IMR-90 (cell line): ENCODE results near the gene TTC21A. TPM values are rescaled to one million over a fixed set of nuclear protein-coding genes. Genes with fewer than 3 reads are reported as not detected.

ENCODE experiments used
- ATAC-seq: fragments of 200-7000 bp; cut with Tn5 transposase; 2 replicates; pipeline ENCODE4 v1.9.1; 2020; ENCODE audit warnings: low read depth, mild to moderate bottlenecking, moderate library complexity
- BruUV-seq: library from RNA; stranded (reverse); fragments of 400-500 nt; replicated peaks from 2 replicates; lab custom pipeline; 2021; lab: Mats Ljungman, UMichigan
- CTCF ChIA-PET: fragments of 300-600 bp; formaldehyde crosslinking; extraction: SDS; loops from one replicate; lab custom pipeline; 2021; ENCODE audit warnings: antibody characterized with exemption; lab: Yijun Ruan, JAX
- POLR2A ChIA-PET: fragments of 300-600 bp; sonication (Branson Sonifier 250); formaldehyde crosslinking; loops from one replicate; lab custom pipeline; 2022; ENCODE audit warnings: antibody characterized with exemption; ENCODE audit not compliant: unreplicated experiment; lab: Charles Lee
- DNase-seq: peaks from one replicate; pipeline ENCODE4 v3.0.0; 2013
- H2AFZ ChIP-seq: replicated peaks from 2 replicates; pipeline ENCODE3; 2013; ENCODE audit warnings: low read length, mild to moderate bottlenecking; ENCODE audit not compliant: poor library complexity
- H2AK5ac ChIP-seq: 2 replicates; pipeline ENCODE4 v1.6.1; 2013; ENCODE audit warnings: low read depth, low read length, inconsistent platforms
- H2AK9ac ChIP-seq: replicated peaks from 2 replicates; pipeline ENCODE3; 2013; ENCODE audit warnings: mild to moderate bottlenecking, low read depth, low read length, moderate library complexity; ENCODE audit not compliant: poor library complexity
- H2BK120ac ChIP-seq: 2 replicates; pipeline ENCODE4 v1.6.1; 2013; ENCODE audit warnings: low read depth, low read length, inconsistent platforms
- H2BK15ac ChIP-seq: 3 replicates; pipeline ENCODE4 v1.6.1; 2013; ENCODE audit warnings: low read depth, low read length, inconsistent platforms
- H2BK20ac ChIP-seq: 2 replicates; pipeline ENCODE4 v1.6.1; 2013; ENCODE audit warnings: low read depth, mild to moderate bottlenecking, inconsistent platforms, low read length, moderate library complexity
- H2BK5ac ChIP-seq: 2 replicates; pipeline ENCODE4 v1.6.1; 2013; ENCODE audit warnings: mild to moderate bottlenecking, low read depth, low read length, inconsistent platforms; ENCODE audit not compliant: poor library complexity, severe bottlenecking
- H3K14ac ChIP-seq: replicated peaks from 2 replicates; pipeline ENCODE4 v1.6.1; 2013; ENCODE audit warnings: low read depth, low read length, inconsistent platforms
- H3K18ac ChIP-seq: 2 replicates; pipeline ENCODE4 v1.6.1; 2013; ENCODE audit warnings: low read depth, low read length, control low read depth
- H3K23ac ChIP-seq: 2 replicates; pipeline ENCODE4 v1.6.1; 2013; ENCODE audit warnings: low read depth, low read length, inconsistent platforms
- H3K27ac ChIP-seq: 2 replicates; pipeline ENCODE4 v1.5.1; 2013; ENCODE audit warnings: mild to moderate bottlenecking, control low read depth, low read length; ENCODE audit not compliant: insufficient read depth
- H3K27me3 ChIP-seq: 2 replicates; pipeline ENCODE4 v1.6.1; 2013; ENCODE audit warnings: low read length; ENCODE audit not compliant: control insufficient read depth, insufficient read depth
- H3K36me3 ChIP-seq: 2 replicates; pipeline ENCODE4 v1.6.1; 2013; ENCODE audit warnings: low read length, mixed read lengths; ENCODE audit not compliant: control insufficient read depth, insufficient read depth
- H3K4ac ChIP-seq: 2 replicates; pipeline ENCODE4 v1.6.1; 2013; ENCODE audit warnings: low read depth, low read length, inconsistent platforms
- H3K4me1 ChIP-seq: 2 replicates; pipeline ENCODE4 v1.6.1; 2013; ENCODE audit warnings: low read length, mixed read lengths; ENCODE audit not compliant: control insufficient read depth, insufficient read depth
- H3K4me2 ChIP-seq: 2 replicates; pipeline ENCODE4 v1.6.1; 2013; ENCODE audit warnings: low read depth, mild to moderate bottlenecking, control low read depth, low read length, moderate library complexity
- H3K4me3 ChIP-seq: 2 replicates; pipeline ENCODE4 v1.5.1; 2013; ENCODE audit warnings: low read depth, mild to moderate bottlenecking, control low read depth, low read length, moderate library complexity; ENCODE audit not compliant: insufficient read depth
- H3K56ac ChIP-seq: 2 replicates; pipeline ENCODE4 v1.6.1; 2013; ENCODE audit warnings: low read length, inconsistent platforms; ENCODE audit not compliant: insufficient read depth; ENCODE audit errors: extremely low read depth
- H3K79me1 ChIP-seq, 2 experiments: 2 replicates each; pipeline ENCODE4 v1.6.1; 2013; ENCODE audit warnings: low read length in 2 of 2, inconsistent platforms in 1 of 2, low read depth in 1 of 2
- H3K9ac ChIP-seq: 2 replicates; pipeline ENCODE4 v1.6.1; 2013; ENCODE audit warnings: low read depth, low read length, control low read depth
- H3K9me1 ChIP-seq: 2 replicates; pipeline ENCODE4 v1.6.1; 2013; ENCODE audit warnings: low read length, inconsistent platforms; ENCODE audit not compliant: insufficient read depth
- H3K9me3 ChIP-seq: 2 replicates; pipeline ENCODE4 v1.6.1; 2013; ENCODE audit warnings: low read length; ENCODE audit not compliant: control insufficient read depth, insufficient read depth
- H4K20me1 ChIP-seq: 2 replicates; pipeline ENCODE4 v1.6.1; 2013; ENCODE audit warnings: low read length, inconsistent platforms; ENCODE audit not compliant: insufficient read depth
- H4K5ac ChIP-seq: 2 replicates; pipeline ENCODE4 v1.6.1; 2013; ENCODE audit warnings: mild to moderate bottlenecking, low read depth, low read length, control low read depth
- H4K8ac ChIP-seq, 2 experiments: 2 replicates each; pipeline ENCODE4 v1.6.1; 2013; ENCODE audit warnings: low read depth in 2 of 2, low read length in 2 of 2, control low read depth in 1 of 2, inconsistent platforms in 1 of 2
- H4K91ac ChIP-seq: 2 replicates; pipeline ENCODE4 v1.6.1; 2013; ENCODE audit warnings: low read depth, low read length, inconsistent platforms; ENCODE audit not compliant: insufficient read depth
- CEBPB ChIP-seq: IDR thresholded peaks from 2 replicates; pipeline ENCODE4 v1.6.1; 2012; ENCODE audit warnings: low read depth, low read length, improper control_type of control experiment
- MXI1 ChIP-seq: IDR thresholded peaks from 2 replicates; pipeline ENCODE4 v1.6.1; 2012; ENCODE audit warnings: low read depth, mild to moderate bottlenecking, low read length, moderate library complexity, borderline replicate concordance
- NFE2L2 ChIP-seq: fragments of 150-350 bp; IDR thresholded peaks from 2 replicates; pipeline ENCODE4 v1.6.1; 2016; ENCODE audit warnings: low read depth, mild to moderate bottlenecking, low read length
- RAD21 ChIP-seq: IDR thresholded peaks from 2 replicates; pipeline ENCODE4 v1.6.1; 2012; ENCODE audit warnings: low read length, improper control_type of control experiment
- RCOR1 ChIP-seq: IDR thresholded peaks from 2 replicates; pipeline ENCODE4 v1.6.1; 2012; ENCODE audit warnings: mild to moderate bottlenecking, low read length, improper control_type of control experiment; ENCODE audit not compliant: insufficient replicate concordance
- WGBS, 2 experiments: methylation state at CpG; one replicate each; pipeline versions ENCODE4 v1.1.5 to v1.1.7; 2013; ENCODE audit warnings: missing lambda C conversion rate in 2 of 2; ENCODE audit not compliant: insufficient read length in 1 of 2; ENCODE audit errors: extremely low coverage in 2 of 2; 5-methylcytosine and 5-hydroxymethylcytosine counted together
- dilution Hi-C: fragments of 300-500 bp; cut with HindIII; formaldehyde crosslinking; loops from one replicate; pipeline ENCODE4 v1.14.3; 2018; ENCODE audit warnings: low sequenced_read_pairs; ENCODE audit not compliant: unreplicated experiment
- in situ Hi-C: fragments of 300-500 bp; cut with MboI; formaldehyde crosslinking; loops from 3 replicates; pipeline ENCODE4 v1.14.3; 2019; ENCODE audit warnings: low sequenced_read_pairs, inconsistent platforms, mixed read lengths
- intact Hi-C: fragments of 100-400 bp; cut with micrococcal nuclease; formaldehyde crosslinking; loops from 2 replicates; pipeline ENCODE4 v1.10.0; 2022
- polyA plus RNA-seq, 3 experiments: library from polyadenylated mRNA; depleted of rRNA; stranded (reverse); fragments of >200 nt; gene quantifications; 2 replicates each; pipeline ENCODE4 v1.2.3, GENCODE V29; 2012; ENCODE audit warnings: low replicate concordance in 1 of 3
- total RNA-seq: library from RNA; depleted of rRNA; stranded (reverse); fragments of >200 nt; gene quantifications from 2 replicates; pipeline ENCODE4 v1.2.3, GENCODE V29; 2012
- TF ChIP-seq, protein P1 (sequence below): conservative IDR thresholded peaks from 2 replicates; pipeline ENCODE4 v1.5.1; 2012; ENCODE audit warnings: mild to moderate bottlenecking, low read depth, low read length, improper control_type of control experiment
- TF ChIP-seq, protein P2 (sequence below): fragments of 150-350 bp; IDR thresholded peaks from 2 replicates; pipeline ENCODE4 v1.6.1; 2016; ENCODE audit warnings: low read depth, mild to moderate bottlenecking, low read length, moderate library complexity, borderline replicate concordance
- TF ChIP-seq, protein P3 (sequence below): fragments of 150-350 bp; IDR thresholded peaks from 2 replicates; pipeline ENCODE4 v1.6.1; 2017; ENCODE audit warnings: mild to moderate bottlenecking, antibody characterized with exemption, low read length, low read depth

Gene TTC21A
- total and polyA plus RNA-seq, 2 of the 4 experiments (the other 2 are of a cell fraction), result 0.90 to 1.8 TPM

DNA sequence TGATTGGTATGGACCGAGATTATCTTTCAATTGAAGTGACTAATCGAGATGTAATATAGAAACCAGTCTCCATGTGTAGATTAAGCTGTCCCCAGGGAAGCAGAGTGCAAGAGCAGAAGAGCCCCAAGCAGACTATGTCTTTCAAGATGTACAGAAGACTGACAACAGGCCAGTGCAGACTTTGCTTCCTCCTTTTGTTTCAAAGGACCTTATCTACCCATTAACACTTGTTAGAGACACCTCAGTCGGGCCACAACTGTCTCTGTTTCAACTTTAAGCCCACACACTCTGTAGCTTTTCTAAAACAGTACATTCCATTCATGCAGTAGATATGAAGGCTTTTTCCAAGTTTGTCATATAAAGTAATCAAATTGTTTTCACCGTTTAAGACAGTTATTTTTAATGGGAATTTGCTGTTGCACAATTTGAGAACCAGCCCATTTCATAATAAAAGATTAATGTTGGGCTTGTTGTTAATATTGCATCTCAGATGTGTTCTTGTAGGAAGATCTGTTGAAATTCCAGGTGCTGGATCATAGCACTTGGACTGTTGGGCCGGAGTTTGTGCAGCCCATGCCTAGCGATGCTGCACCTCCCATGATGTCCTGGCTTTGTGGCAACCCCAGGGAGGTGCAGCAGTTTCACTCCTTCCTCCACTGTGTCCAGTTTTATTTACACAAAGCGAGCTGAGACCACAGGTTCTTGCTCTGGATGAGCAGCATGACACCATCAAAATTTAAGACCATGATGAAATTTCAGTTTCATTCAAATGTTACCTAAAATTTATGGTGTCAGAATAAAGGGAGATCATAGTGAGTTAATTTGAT lies 12.4 kb upstream of the TTC21A start:
- dilution Hi-C loops, result no loop called here

More for the DNA sequence above, 12.4 kb upstream of the TTC21A start:
- Histone ChIP-seq H3K4me3 (no peak overlapping the region), H2BK15ac (no peak overlapping the region), H3K9ac (no peak overlapping the region), H2AK9ac (no peak overlapping the region), H3K18ac (no peak overlapping the region), H3K9me3 (no peaks in the 10 kb centered on the region), H4K91ac (no peak overlapping the region), H3K14ac (no peak overlapping the region), H4K5ac (no peak overlapping the region), H2BK5ac (no peak overlapping the region), H2BK120ac (no peak overlapping the region), H4K8ac (no peak overlapping the region), H3K4me1 (no peaks in the 10 kb centered on the region), H3K36me3 (peaks cover 58% of the 10 kb centered on the region), H2BK20ac (no peak overlapping the region), H3K56ac (no peak overlapping the region), H3K9me1 (no peaks in the 10 kb centered on the region), H3K79me1 (peaks cover 3 to 4% of the 10 kb centered on the region in 2 experiments; a peak in 2 of 4 replicates), H3K4me2 (no peak overlapping the region), H2AFZ (no peak overlapping the region), H3K4ac (no peak overlapping the region), H4K20me1 (0 out of 2 replicates have a peak, but pooled peaks cover 5% of the 10 kb centered on the region), H3K27me3 (no peaks in the 10 kb centered on the region), H3K27ac (no peak overlapping the region), H3K23ac (no peak overlapping the region), H2AK5ac (no peak overlapping the region)
- no TSS peak for BruUV-seq
- TF ChIP-seq, protein P1, sequence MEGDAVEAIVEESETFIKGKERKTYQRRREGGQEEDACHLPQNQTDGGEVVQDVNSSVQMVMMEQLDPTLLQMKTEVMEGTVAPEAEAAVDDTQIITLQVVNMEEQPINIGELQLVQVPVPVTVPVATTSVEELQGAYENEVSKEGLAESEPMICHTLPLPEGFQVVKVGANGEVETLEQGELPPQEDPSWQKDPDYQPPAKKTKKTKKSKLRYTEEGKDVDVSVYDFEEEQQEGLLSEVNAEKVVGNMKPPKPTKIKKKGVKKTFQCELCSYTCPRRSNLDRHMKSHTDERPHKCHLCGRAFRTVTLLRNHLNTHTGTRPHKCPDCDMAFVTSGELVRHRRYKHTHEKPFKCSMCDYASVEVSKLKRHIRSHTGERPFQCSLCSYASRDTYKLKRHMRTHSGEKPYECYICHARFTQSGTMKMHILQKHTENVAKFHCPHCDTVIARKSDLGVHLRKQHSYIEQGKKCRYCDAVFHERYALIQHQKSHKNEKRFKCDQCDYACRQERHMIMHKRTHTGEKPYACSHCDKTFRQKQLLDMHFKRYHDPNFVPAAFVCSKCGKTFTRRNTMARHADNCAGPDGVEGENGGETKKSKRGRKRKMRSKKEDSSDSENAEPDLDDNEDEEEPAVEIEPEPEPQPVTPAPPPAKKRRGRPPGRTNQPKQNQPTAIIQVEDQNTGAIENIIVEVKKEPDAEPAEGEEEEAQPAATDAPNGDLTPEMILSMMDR, result no peak
- TF ChIP-seq CEBPB (no peak), RAD21 (no peak), RCOR1 (no peak), MXI1 (no peak), NFE2L2 (no peak)
- TF ChIP-seq, protein P2, sequence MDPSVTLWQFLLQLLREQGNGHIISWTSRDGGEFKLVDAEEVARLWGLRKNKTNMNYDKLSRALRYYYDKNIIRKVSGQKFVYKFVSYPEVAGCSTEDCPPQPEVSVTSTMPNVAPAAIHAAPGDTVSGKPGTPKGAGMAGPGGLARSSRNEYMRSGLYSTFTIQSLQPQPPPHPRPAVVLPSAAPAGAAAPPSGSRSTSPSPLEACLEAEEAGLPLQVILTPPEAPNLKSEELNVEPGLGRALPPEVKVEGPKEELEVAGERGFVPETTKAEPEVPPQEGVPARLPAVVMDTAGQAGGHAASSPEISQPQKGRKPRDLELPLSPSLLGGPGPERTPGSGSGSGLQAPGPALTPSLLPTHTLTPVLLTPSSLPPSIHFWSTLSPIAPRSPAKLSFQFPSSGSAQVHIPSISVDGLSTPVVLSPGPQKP, result no peak
- TF ChIP-seq, protein P3, sequence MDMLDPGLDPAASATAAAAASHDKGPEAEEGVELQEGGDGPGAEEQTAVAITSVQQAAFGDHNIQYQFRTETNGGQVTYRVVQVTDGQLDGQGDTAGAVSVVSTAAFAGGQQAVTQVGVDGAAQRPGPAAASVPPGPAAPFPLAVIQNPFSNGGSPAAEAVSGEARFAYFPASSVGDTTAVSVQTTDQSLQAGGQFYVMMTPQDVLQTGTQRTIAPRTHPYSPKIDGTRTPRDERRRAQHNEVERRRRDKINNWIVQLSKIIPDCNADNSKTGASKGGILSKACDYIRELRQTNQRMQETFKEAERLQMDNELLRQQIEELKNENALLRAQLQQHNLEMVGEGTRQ, result no peak
- in situ Hi-C loops (no loop called here), intact Hi-C loops (no loop called here)
- ChIA-PET CTCF (interaction anchor here (0.6 to 1.5 kb wide), 3 partner anchors 194 to 1231 kb away, joined by 3 to 5 read pairs (median 3); no protein-coding TSS in a partner anchor), POLR2A (no interaction called here)
- WGBS, 2 experiments, result 100% methylated on average over 1 of the region's 7 CpGs; no CpG with 5 or more reads in 1 of the 2 experiments
- no peak for ATAC-seq
- no peak for DNase-seq
